Measurements from ENCODE around the gene HS3ST3B1.

The HS3ST3B1 gene

GRCh38 chr17:14311186-14311705 is 10.4 kb downstream of the HS3ST3B1 start:
- TF ChIP-seq ZNF121 (tag by site-specific recombination; IDR thresholded peaks at IDR 0.05) = no peak
- no peak for TF ChIP-seq GFI1B (tag by site-specific recombination; IDR thresholded peaks at IDR 0.05)
- no peak for TF ChIP-seq ZEB2 (tag by site-specific recombination; IDR thresholded peaks at IDR 0.05)
- TF ChIP-seq ZFHX2 (tag by site-specific recombination; conservative IDR thresholded peaks at IDR 0.05) = no peak
- no peak for TF ChIP-seq ZNF48 (tag by site-specific recombination; IDR thresholded peaks at IDR 0.05)
- TF ChIP-seq YY2 (tag by site-specific recombination; IDR thresholded peaks at IDR 0.05) = no peak
- no peak for TF ChIP-seq ZNF292 (tag by site-specific recombination; IDR thresholded peaks at IDR 0.05; ENCODE audit: borderline replicate concordance, low read depth)
- TF ChIP-seq CTCF (tag by site-specific recombination; IDR thresholded peaks at IDR 0.05) = no peak
- TF ChIP-seq ZNF501 (tag by site-specific recombination; IDR thresholded peaks at IDR 0.05) = no peak
- TF ChIP-seq ZNF211 (tag by site-specific recombination; IDR thresholded peaks at IDR 0.05; ENCODE audit: low read depth) = no peak
- TF ChIP-seq ZNF704 (tag by site-specific recombination; IDR thresholded peaks at IDR 0.05) = no peak
- Histone ChIP-seq H3K27ac (ENCODE audit: extremely low read depth, low read depth, low read length) (no peak overlapping the region), H3K9me3 (ENCODE audit: control insufficient read depth, insufficient read depth, low read depth, low read length) (no peaks in the 10 kb centered on the region), H3K4me1 (ENCODE audit: control insufficient read depth, insufficient read depth, low read length) (peaks cover 29% of the 10 kb centered on the region), H3K4me3 (ENCODE audit: low read depth, low read length) (no peak overlapping the region), H3K36me3 (ENCODE audit: control insufficient read depth in 2 of 2, insufficient read depth in 1 of 2, low read length in 2 of 2) (peaks cover 2 to 3% of the 10 kb centered on the region in 2 experiments; a peak in 2 of 3 replicates)
- ChIA-PET POLR2A (no interaction called here), CTCF (interaction anchor here (0.7 kb wide), 1 partner anchor 105 kb away, joined by 3 read pairs; no protein-coding TSS in a partner anchor)

GRCh38 chr17:14311981-14312380 is 11.1 kb downstream of the HS3ST3B1 start:
- Histone ChIP-seq H3K4me1 (ENCODE audit: control insufficient read depth, insufficient read depth, low read length) (peaks cover 31% of the 10 kb centered on the region), H3K4me3 (ENCODE audit: low read depth, low read length) (no peak overlapping the region), H3K27ac (ENCODE audit: extremely low read depth, low read depth, low read length) (no peak overlapping the region), H3K9me3 (ENCODE audit: control insufficient read depth, insufficient read depth, low read depth, low read length) (no peaks in the 10 kb centered on the region), H3K36me3 (ENCODE audit: control insufficient read depth in 2 of 2, insufficient read depth in 1 of 2, low read length in 2 of 2) (peaks cover 2 to 3% of the 10 kb centered on the region in 2 experiments; a peak in 2 of 3 replicates)
- no peak for TF ChIP-seq ZSCAN5A (tag by site-specific recombination; IDR thresholded peaks at IDR 0.05)
- TF ChIP-seq HOXA7 (CRISPR knock-in tag; IDR thresholded peaks at IDR 0.05; ENCODE audit: borderline replicate concordance) = no peak
- no peak for TF ChIP-seq OVOL3 (tag by site-specific recombination; IDR thresholded peaks at IDR 0.05)
- TF ChIP-seq ZNF23 (tag by site-specific recombination; IDR thresholded peaks at IDR 0.05; ENCODE audit: borderline replicate concordance) = no peak
- TF ChIP-seq ZBTB11 (tag by site-specific recombination; conservative IDR thresholded peaks at IDR 0.05; ENCODE audit: low read depth) = no peak
- TF ChIP-seq MZF1 (tag by site-specific recombination; IDR thresholded peaks at IDR 0.05; ENCODE audit: borderline replicate concordance) = no peak
- POLR2A ChIA-PET = no interaction called here
- CTCF ChIA-PET = interaction anchor here (0.7 kb wide), 1 partner anchor 105 kb away, joined by 3 read pairs; no protein-coding TSS in a partner anchor
